Panc1 (cell line): ENCODE results near the gene ROPN1L. TPM values are rescaled to one million over a fixed set of nuclear protein-coding genes. Genes with fewer than 3 reads are reported as not detected.

Source experiments
- ATAC-seq: fragments of 200-7000 bp; cut with Tn5 transposase; 2 replicates; pipeline ENCODE4 v1.9.1; 2020; ENCODE audit warnings: mild to moderate bottlenecking, moderate library complexity
- BruUV-seq: library from RNA; stranded (reverse); fragments of 400-500 nt; replicated peaks from 2 replicates; lab custom pipeline; 2021; lab: Mats Ljungman, UMichigan
- CTCF ChIA-PET: fragments of 300-600 bp; sonication (Branson Sonifier 250); formaldehyde crosslinking; loops from one replicate; lab custom pipeline; 2022; ENCODE audit warnings: antibody characterized with exemption; lab: Charles Lee
- POLR2A ChIA-PET: fragments of 300-600 bp; sonication (Branson Sonifier 250); formaldehyde crosslinking; loops from one replicate; lab custom pipeline; 2022; ENCODE audit warnings: antibody characterized with exemption; lab: Charles Lee
- DNase-seq: peaks from one replicate; pipeline ENCODE4 v3.0.0-alpha.2; 2010; ENCODE audit warnings: low read depth, low spot score
- H3K27ac ChIP-seq: 2 replicates; pipeline ENCODE4 v1.5.1; 2011; ENCODE audit warnings: mild to moderate bottlenecking, low read length, inconsistent platforms
- H3K27me3 ChIP-seq: fragments of 200-500 bp; sonication (Bioruptor generic); 2 replicates; pipeline ENCODE4 v1.6.0; 2014; ENCODE audit warnings: low read length, inconsistent platforms; ENCODE audit not compliant: control insufficient read depth, insufficient read depth
- H3K36me3 ChIP-seq: fragments of 200-500 bp; sonication (Bioruptor generic); 2 replicates; pipeline ENCODE4 v1.5.1; 2014; ENCODE audit warnings: inconsistent platforms, mild to moderate bottlenecking, low read length, moderate library complexity; ENCODE audit not compliant: control insufficient read depth, insufficient read depth
- H3K4me1 ChIP-seq: 2 replicates; pipeline ENCODE4 v1.5.1; 2011; ENCODE audit warnings: inconsistent platforms, mild to moderate bottlenecking, low read length, moderate library complexity; ENCODE audit not compliant: control insufficient read depth, insufficient read depth
- H3K4me3 ChIP-seq, 2 experiments: 2 replicates each; pipeline ENCODE4 v1.5.1; 2011 to 2012; ENCODE audit warnings: low read depth in 2 of 2, low read length in 2 of 2, mild to moderate bottlenecking in 2 of 2, inconsistent platforms in 1 of 2, moderate library complexity in 1 of 2
- H3K9me3 ChIP-seq: fragments of 200-500 bp; sonication (Bioruptor generic); 2 replicates; pipeline ENCODE4 v1.5.1; 2014; ENCODE audit warnings: low read depth, mild to moderate bottlenecking, inconsistent platforms, low read length, moderate library complexity; ENCODE audit not compliant: control insufficient read depth, insufficient read depth
- CTCF ChIP-seq: fragments of 450-650 bp; IDR thresholded peaks from 2 replicates; pipeline ENCODE4 v1.5.1; 2017; ENCODE audit warnings: mild to moderate bottlenecking
- POLR2AphosphoS5 ChIP-seq: IDR thresholded peaks from 2 replicates; pipeline ENCODE4 v1.6.1; 2012; ENCODE audit warnings: mild to moderate bottlenecking, low read depth, low read length, moderate library complexity
- REST ChIP-seq, 2 experiments: IDR thresholded peaks; 2 replicates each; pipeline ENCODE4 v1.6.1; 2011 to 2012; ENCODE audit warnings: low read depth in 2 of 2, control low read depth in 1 of 2, low read length in 1 of 2, mild to moderate bottlenecking in 1 of 2, moderate library complexity in 1 of 2; ENCODE audit not compliant: insufficient read depth in 1 of 2
- SIN3A ChIP-seq: IDR thresholded peaks from 2 replicates; pipeline ENCODE4 v1.6.1; 2012; ENCODE audit warnings: low read depth, mild to moderate bottlenecking, low read length, moderate library complexity, borderline replicate concordance; ENCODE audit not compliant: insufficient read depth
- TCF7L2 ChIP-seq: IDR thresholded peaks from 2 replicates; pipeline ENCODE4 v1.6.1; 2011; ENCODE audit warnings: mild to moderate bottlenecking, low read depth, low read length, inconsistent platforms
- in situ Hi-C: cut with HindIII; loops from 2 replicates; pipeline ENCODE4 v1.10.0; 2016; ENCODE audit warnings: low sequenced_read_pairs, low pct_unique_long_range_greater_than_20kb
- intact Hi-C: fragments of 100-400 bp; cut with micrococcal nuclease; formaldehyde crosslinking; loops from one replicate; pipeline ENCODE4 v1.10.0; 2022; ENCODE audit not compliant: unreplicated experiment
- total RNA-seq: library from RNA; stranded (reverse); gene quantifications from one replicate; pipeline ENCODE4 v1.2.1, GENCODE V29; 2021; ENCODE audit not compliant: unreplicated experiment

The ROPN1L gene
- total RNA-seq, 1 experiment from 2014 or later: 3.0 TPM

GRCh38 chr5:10502578-10502977 lies 60.9 kb downstream of the ROPN1L start:
- ChIA-PET CTCF (no interaction called here), POLR2A (no interaction called here)
- H3K27me3 ChIP-seq: no peaks in the 10 kb centered on the region
- DNase-seq (no peak), ATAC-seq (peak; percentile 55; the same call in 1 of the 2 replicates)
- BruUV-seq: no TSS peak
- TF ChIP-seq TCF7L2 (no peak), POLR2AphosphoS5 (no peak), REST (IDR thresholded peaks at IDR 0.05; ENCODE audit: insufficient read depth in 1 of 2, low read depth in 2 of 2, low read length in 1 of 2) (no peak), SIN3A (no peak), CTCF (no peak)
- intact Hi-C loops (no loop called here), in situ Hi-C loops (no loop called here)
- no peaks in the 10 kb centered on the region for H3K9me3 ChIP-seq
- no peaks in the 10 kb centered on the region for H3K36me3 ChIP-seq
- peaks cover 11% of the 10 kb centered on the region; the same call in 1 of the 2 replicates for H3K4me1 ChIP-seq
- no peak overlapping the region for H3K4me3 ChIP-seq
- no peak overlapping the region for H3K27ac ChIP-seq

GRCh38 chr5:10503321-10503720 lies 61.6 kb downstream of the ROPN1L start:
- no peak overlapping the region for H3K27ac ChIP-seq
- H3K9me3 ChIP-seq: no peaks in the 10 kb centered on the region
- ChIA-PET CTCF (interaction anchor here (1.4 kb wide), 1 partner anchor 124 kb away, joined by 3 read pairs; no protein-coding TSS in a partner anchor), POLR2A (no interaction called here)
- peaks cover 15% of the 10 kb centered on the region; the same call in 1 of the 2 replicates for H3K4me1 ChIP-seq
- BruUV-seq: no TSS peak
- ATAC-seq (no peak), DNase-seq (no peak)
- H3K27me3 ChIP-seq: no peaks in the 10 kb centered on the region
- TF ChIP-seq REST (IDR thresholded peaks at IDR 0.05; ENCODE audit: insufficient read depth in 1 of 2, low read depth in 2 of 2, low read length in 1 of 2) (no peak), TCF7L2 (no peak), SIN3A (no peak), POLR2AphosphoS5 (no peak), CTCF (no peak)
- in situ Hi-C loops: no loop called here
- no peaks in the 10 kb centered on the region for H3K36me3 ChIP-seq
- intact Hi-C loops: no loop called here
- H3K4me3 ChIP-seq: no peak overlapping the region
